Measurements from ENCODE around the gene ARID3B.

The ARID3B gene

GRCh38 chr15:74614744-74615507 is 73.9 kb downstream of the ARID3B start:
- Histone ChIP-seq H3K4me2 (ENCODE audit: insufficient read depth, low read length, poor library complexity, severe bottlenecking) (peak overlapping the region; percentile 93), H3K36me3 (replicated peaks in 1 of 2; ENCODE audit: control insufficient read depth in 2 of 2, insufficient read depth in 2 of 2, low read length in 2 of 2) (peaks cover 9 to 21% of the 10 kb centered on the region in 2 donors), H2BK120ac (ENCODE audit: low read depth, low read length) (peak overlapping the region; percentile 39), H3K9me3 (replicated peaks in 1 of 2; ENCODE audit: control insufficient read depth in 2 of 2, insufficient read depth in 1 of 2, low read depth in 1 of 2, low read length in 2 of 2) (no peaks in the 10 kb centered on the region), H4K91ac (ENCODE audit: low read depth, low read length, poor library complexity) (no peak overlapping the region), H3K4me3 (ENCODE audit: low read length in 2 of 2) (peak overlapping the region; percentile 81 to 89), H3K79me1 (ENCODE audit: low read depth, low read length) (peaks cover 13% of the 10 kb centered on the region), H3K14ac (ENCODE audit: low read length) (peak overlapping the region; percentile 65), H3K27ac (replicated peaks; ENCODE audit: low read length) (peak overlapping the region; percentile 90), H3K27me3 (ENCODE audit: control insufficient read depth in 3 of 3, insufficient read depth in 3 of 3, low read depth in 1 of 3, low read length in 3 of 3) (peaks cover 0 to 3% (median 0%) of the 10 kb centered on the region in 3 experiments), H2AK5ac (ENCODE audit: low read depth, low read length) (peak overlapping the region; percentile 31), H3K4me1 (ENCODE audit: control insufficient read depth in 2 of 2, insufficient read depth in 1 of 2, low read depth in 1 of 2, low read length in 2 of 2) (peaks cover 9 to 11% of the 10 kb centered on the region in 2 donors), H2BK5ac (ENCODE audit: low read length) (peak overlapping the region; percentile 85), H3K4ac (ENCODE audit: low read length) (no peak overlapping the region), H3K18ac (ENCODE audit: low read length) (peak overlapping the region; percentile 96), H3K23ac (ENCODE audit: low read depth, low read length, poor library complexity) (peak overlapping the region; percentile 83), H3K9ac (ENCODE audit: low read depth, low read length, poor library complexity) (peak overlapping the region; percentile 87), H2BK15ac (ENCODE audit: low read length) (peak overlapping the region; percentile 21), H4K8ac (ENCODE audit: low read depth, low read length) (no peak overlapping the region), H2AFZ (ENCODE audit: low read length) (peak overlapping the region; percentile 98), H2BK12ac (ENCODE audit: low read length) (peak overlapping the region; percentile 50)
- WGBS, 2 donors (ENCODE audit: extremely low coverage in 2 of 2, insufficient read length in 2 of 2, insufficient replicate concordance in 1 of 2): no CpG with 5 or more reads among the region's 76 CpGs
- DNase-seq (ENCODE audit: low spot score): no peak

- H2BK120ac ChIP-seq (ENCODE audit: low read depth, low read length): peak within 1 kb of the TSS; percentile 56
- H3K27me3 ChIP-seq (ENCODE audit: control insufficient read depth in 3 of 3, insufficient read depth in 3 of 3, low read depth in 1 of 3, low read length in 3 of 3): peaks cover 0 to 3% (median 0%) of the 10 kb centered on the region in 3 experiments
- H3K18ac ChIP-seq (ENCODE audit: low read length): peak within 1 kb of the TSS; percentile 96
- H3K23ac ChIP-seq (ENCODE audit: low read depth, low read length, poor library complexity): peak within 1 kb of the TSS; percentile 83
- H3K4ac ChIP-seq (ENCODE audit: low read length): peak within 1 kb of the TSS; percentile 71
- peaks cover 18% of the 10 kb centered on the region for H3K79me1 ChIP-seq (ENCODE audit: low read depth, low read length)
- H3K4me1 ChIP-seq (ENCODE audit: control insufficient read depth in 2 of 2, insufficient read depth in 1 of 2, low read depth in 1 of 2, low read length in 2 of 2): peaks cover 6 to 9% of the 10 kb centered on the region in 2 donors
- no peak within 1 kb of the TSS for H4K8ac ChIP-seq (ENCODE audit: low read depth, low read length)
- H2AFZ ChIP-seq (ENCODE audit: low read length): peak within 1 kb of the TSS; percentile 98
- H2BK5ac ChIP-seq (ENCODE audit: low read length): peak within 1 kb of the TSS; percentile 85
- peak within 1 kb of the TSS; percentile 90 for H3K27ac ChIP-seq (replicated peaks; ENCODE audit: low read length)
- H4K91ac ChIP-seq (ENCODE audit: low read depth, low read length, poor library complexity): no peak within 1 kb of the TSS
- H3K9me3 ChIP-seq (replicated peaks in 1 of 2; ENCODE audit: control insufficient read depth in 2 of 2, insufficient read depth in 1 of 2, low read depth in 1 of 2, low read length in 2 of 2): no peaks in the 10 kb centered on the region
- H2BK15ac ChIP-seq (ENCODE audit: low read length): peak within 1 kb of the TSS; percentile 21
- H3K14ac ChIP-seq (ENCODE audit: low read length): peak within 1 kb of the TSS; percentile 65
- H2BK12ac ChIP-seq (ENCODE audit: low read length): peak within 1 kb of the TSS; percentile 50
- peak within 1 kb of the TSS; percentile 93 for H3K9ac ChIP-seq (ENCODE audit: low read depth, low read length, poor library complexity)
- peak; percentile 95 for DNase-seq (ENCODE audit: low spot score)
- no CpG with 5 or more reads among the region's 91 CpGs for WGBS, 2 donors (ENCODE audit: extremely low coverage in 2 of 2, insufficient read length in 2 of 2, insufficient replicate concordance in 1 of 2)
- H3K36me3 ChIP-seq (replicated peaks in 1 of 2; ENCODE audit: control insufficient read depth in 2 of 2, insufficient read depth in 2 of 2, low read length in 2 of 2): peaks cover 17 to 30% of the 10 kb centered on the region in 2 donors
- H3K4me3 ChIP-seq (ENCODE audit: low read length in 2 of 2): peak within 1 kb of the TSS; percentile 81 to 92
- peak within 1 kb of the TSS; percentile 93 for H3K4me2 ChIP-seq (ENCODE audit: insufficient read depth, low read length, poor library complexity, severe bottlenecking)
- peak within 1 kb of the TSS; percentile 41 for H2AK5ac ChIP-seq (ENCODE audit: low read depth, low read length)
These were observed 74.7 kb downstream of the ARID3B start, which contains the start of gene CLK3 for GRCh38 chr15:74615508-74616365. CLK3 (plus strand) TSS chr15:74615836; CDS start chr15:74619197, 3,361 bp downstream.

GRCh38 chr15:74616366-74616939 is 75.4 kb downstream of the ARID3B start:
- peak overlapping the region; percentile 40 for H3K18ac ChIP-seq (ENCODE audit: low read length)
- peak overlapping the region; percentile 71 for H3K4ac ChIP-seq (ENCODE audit: low read length)
- no peak overlapping the region for H3K27ac ChIP-seq (replicated peaks; ENCODE audit: low read length)
- H4K8ac ChIP-seq (ENCODE audit: low read depth, low read length): no peak overlapping the region
- H3K14ac ChIP-seq (ENCODE audit: low read length): no peak overlapping the region
- H2BK12ac ChIP-seq (ENCODE audit: low read length): no peak overlapping the region
- H3K4me1 ChIP-seq (ENCODE audit: control insufficient read depth in 2 of 2, insufficient read depth in 1 of 2, low read depth in 1 of 2, low read length in 2 of 2): peaks cover 6 to 9% of the 10 kb centered on the region in 2 donors
- no peaks in the 10 kb centered on the region for H3K9me3 ChIP-seq (replicated peaks in 1 of 2; ENCODE audit: control insufficient read depth in 2 of 2, insufficient read depth in 1 of 2, low read depth in 1 of 2, low read length in 2 of 2)
- peaks cover 24% of the 10 kb centered on the region for H3K79me1 ChIP-seq (ENCODE audit: low read depth, low read length)
- H2AK5ac ChIP-seq (ENCODE audit: low read depth, low read length): peak overlapping the region; percentile 41
- H2BK120ac ChIP-seq (ENCODE audit: low read depth, low read length): peak overlapping the region; percentile 56
- H3K4me2 ChIP-seq (ENCODE audit: insufficient read depth, low read length, poor library complexity, severe bottlenecking): peak overlapping the region; percentile 90
- DNase-seq (ENCODE audit: low spot score): no peak
- H3K27me3 ChIP-seq (ENCODE audit: control insufficient read depth in 3 of 3, insufficient read depth in 3 of 3, low read depth in 1 of 3, low read length in 3 of 3): peaks cover 0 to 3% (median 0%) of the 10 kb centered on the region in 3 experiments
- no CpG with 5 or more reads among the region's 18 CpGs for WGBS, 2 donors (ENCODE audit: extremely low coverage in 2 of 2, insufficient read length in 2 of 2, insufficient replicate concordance in 1 of 2)
- H3K9ac ChIP-seq (ENCODE audit: low read depth, low read length, poor library complexity): peak overlapping the region; percentile 93
- peak overlapping the region; percentile 83 for H3K23ac ChIP-seq (ENCODE audit: low read depth, low read length, poor library complexity)
- H2BK5ac ChIP-seq (ENCODE audit: low read length): peak overlapping the region; percentile 42
- no peak overlapping the region for H2BK15ac ChIP-seq (ENCODE audit: low read length)
- H3K36me3 ChIP-seq (replicated peaks in 1 of 2; ENCODE audit: control insufficient read depth in 2 of 2, insufficient read depth in 2 of 2, low read length in 2 of 2): peaks cover 24 to 37% of the 10 kb centered on the region in 2 donors
- H3K4me3 ChIP-seq (ENCODE audit: low read length in 2 of 2): peak overlapping the region; percentile 81 to 92
- peak overlapping the region; percentile 94 for H2AFZ ChIP-seq (ENCODE audit: low read length)
- H4K91ac ChIP-seq (ENCODE audit: low read depth, low read length, poor library complexity): no peak overlapping the region

Measured in neuronal stem cell (in vitro differentiated cells).